ENCODE data around the gene CHST6.

CHST6 gene

GRCh38 chr16:75455677-75456076 is 39.6 kb downstream of the CHST6 start:
- H3K4me2 ChIP-seq (ENCODE audit: insufficient read depth, low read length, poor library complexity, severe bottlenecking), result no peak overlapping the region
- no peak overlapping the region for H4K91ac ChIP-seq (ENCODE audit: low read depth, low read length, poor library complexity)
- H2AK5ac ChIP-seq (ENCODE audit: low read depth, low read length), result no peak overlapping the region
- no peak overlapping the region for H2BK15ac ChIP-seq (ENCODE audit: low read length)
- no peak overlapping the region for H3K4ac ChIP-seq (ENCODE audit: low read length)
- no peak overlapping the region for H3K4me3 ChIP-seq (ENCODE audit: low read length in 2 of 2)
- H3K36me3 ChIP-seq (replicated peaks in 1 of 2; ENCODE audit: control insufficient read depth in 2 of 2, insufficient read depth in 2 of 2, low read length in 2 of 2), result peaks cover 7 to 47% of the 10 kb centered on the region in 2 donors
- H2BK120ac ChIP-seq (ENCODE audit: low read depth, low read length), result no peak overlapping the region
- no peak overlapping the region for H3K27ac ChIP-seq (replicated peaks; ENCODE audit: low read length)
- peaks cover 15% of the 10 kb centered on the region for H3K79me1 ChIP-seq (ENCODE audit: low read depth, low read length)
- WGBS, 2 donors (ENCODE audit: extremely low coverage in 2 of 2, insufficient read length in 2 of 2, insufficient replicate concordance in 1 of 2), result no CpG with 5 or more reads among the region's 5 CpGs
- no peak overlapping the region for H2AFZ ChIP-seq (ENCODE audit: low read length)
- H4K8ac ChIP-seq (ENCODE audit: low read depth, low read length), result no peak overlapping the region
- H3K27me3 ChIP-seq (ENCODE audit: control insufficient read depth in 3 of 3, insufficient read depth in 3 of 3, low read depth in 1 of 3, low read length in 3 of 3), result no peaks in the 10 kb centered on the region
- peaks cover 2 to 16% of the 10 kb centered on the region in 2 donors for H3K4me1 ChIP-seq (ENCODE audit: control insufficient read depth in 2 of 2, insufficient read depth in 1 of 2, low read depth in 1 of 2, low read length in 2 of 2)
- H3K9me3 ChIP-seq (replicated peaks in 1 of 2; ENCODE audit: control insufficient read depth in 2 of 2, insufficient read depth in 1 of 2, low read depth in 1 of 2, low read length in 2 of 2), result peaks cover 0 to 2% of the 10 kb centered on the region in 2 donors
- no peak overlapping the region for H2BK12ac ChIP-seq (ENCODE audit: low read length)
- no peak overlapping the region for H3K23ac ChIP-seq (ENCODE audit: low read depth, low read length, poor library complexity)
- no peak overlapping the region for H3K18ac ChIP-seq (ENCODE audit: low read length)
- H3K14ac ChIP-seq (ENCODE audit: low read length), result no peak overlapping the region
- H2BK5ac ChIP-seq (ENCODE audit: low read length), result no peak overlapping the region
- H3K9ac ChIP-seq (ENCODE audit: low read depth, low read length, poor library complexity), result no peak overlapping the region
- no peak for DNase-seq (ENCODE audit: low spot score)

DNA sequence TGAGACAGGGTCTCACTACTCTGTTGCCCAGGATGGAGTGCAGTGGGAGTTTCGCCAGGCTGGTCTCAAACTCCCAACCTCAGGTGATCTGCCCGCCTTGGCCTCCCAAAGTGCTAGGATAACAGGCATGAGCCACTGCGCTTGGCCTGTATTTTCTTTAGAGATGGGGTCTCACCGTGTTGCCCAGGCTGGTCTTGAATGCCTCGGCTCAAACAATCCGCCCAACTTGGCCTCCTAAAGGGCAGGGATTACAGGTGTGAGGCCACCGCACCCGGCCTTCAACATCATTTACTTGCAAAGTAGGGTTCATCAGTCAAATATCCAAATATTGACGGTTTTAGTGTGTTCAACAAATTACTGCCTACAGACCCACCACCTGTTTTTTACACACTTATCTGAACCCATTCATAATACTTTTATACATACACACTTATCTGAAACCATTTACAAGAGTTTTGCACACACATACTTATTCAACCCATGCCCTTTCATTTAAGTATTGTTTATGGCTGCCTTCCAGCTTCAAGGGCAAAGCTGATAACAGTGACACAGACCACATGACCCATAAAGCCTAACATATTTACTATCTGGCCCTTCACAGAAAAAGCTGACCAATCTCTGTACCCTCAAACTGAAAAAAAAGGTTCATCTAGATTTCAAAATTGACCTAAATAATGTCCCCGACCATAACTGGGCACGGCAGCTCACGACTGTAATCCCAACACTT is 42.6 kb downstream of the CHST6 start:
- H3K4me2 ChIP-seq (ENCODE audit: insufficient read depth, low read length, poor library complexity, severe bottlenecking), result no peak overlapping the region
- no peak overlapping the region for H2BK5ac ChIP-seq (ENCODE audit: low read length)
- H3K9ac ChIP-seq (ENCODE audit: low read depth, low read length, poor library complexity), result no peak overlapping the region
- H4K8ac ChIP-seq (ENCODE audit: low read depth, low read length), result no peak overlapping the region
- no peak overlapping the region for H2BK15ac ChIP-seq (ENCODE audit: low read length)
- no peak overlapping the region for H2AK5ac ChIP-seq (ENCODE audit: low read depth, low read length)
- no peak overlapping the region for H2AFZ ChIP-seq (ENCODE audit: low read length)
- no peaks in the 10 kb centered on the region for H3K27me3 ChIP-seq (ENCODE audit: control insufficient read depth in 3 of 3, insufficient read depth in 3 of 3, low read depth in 1 of 3, low read length in 3 of 3)
- H3K27ac ChIP-seq (replicated peaks; ENCODE audit: low read length), result no peak overlapping the region
- H3K9me3 ChIP-seq (replicated peaks in 1 of 2; ENCODE audit: control insufficient read depth in 2 of 2, insufficient read depth in 1 of 2, low read depth in 1 of 2, low read length in 2 of 2), result no peaks in the 10 kb centered on the region
- no peak overlapping the region for H3K23ac ChIP-seq (ENCODE audit: low read depth, low read length, poor library complexity)
- WGBS, 2 donors (ENCODE audit: extremely low coverage in 2 of 2, insufficient read length in 2 of 2, insufficient replicate concordance in 1 of 2), result no CpG with 5 or more reads among the region's 12 CpGs
- H3K79me1 ChIP-seq (ENCODE audit: low read depth, low read length), result peaks cover 11% of the 10 kb centered on the region
- H2BK12ac ChIP-seq (ENCODE audit: low read length), result no peak overlapping the region
- H3K36me3 ChIP-seq (replicated peaks in 1 of 2; ENCODE audit: control insufficient read depth in 2 of 2, insufficient read depth in 2 of 2, low read length in 2 of 2), result peaks cover 5 to 53% of the 10 kb centered on the region in 2 donors
- H3K18ac ChIP-seq (ENCODE audit: low read length), result no peak overlapping the region
- H3K14ac ChIP-seq (ENCODE audit: low read length), result no peak overlapping the region
- H3K4ac ChIP-seq (ENCODE audit: low read length), result no peak overlapping the region
- no peak overlapping the region for H2BK120ac ChIP-seq (ENCODE audit: low read depth, low read length)
- H3K4me1 ChIP-seq (ENCODE audit: control insufficient read depth in 2 of 2, insufficient read depth in 1 of 2, low read depth in 1 of 2, low read length in 2 of 2), result peaks cover 0 to 10% of the 10 kb centered on the region in 2 donors
- H4K91ac ChIP-seq (ENCODE audit: low read depth, low read length, poor library complexity), result no peak overlapping the region
- no peak for DNase-seq (ENCODE audit: low spot score)
- H3K4me3 ChIP-seq (ENCODE audit: low read length in 2 of 2), result no peak overlapping the region

- Histone ChIP-seq H3K23ac (ENCODE audit: low read depth, low read length, poor library complexity) (no peak overlapping the region), H3K4me3 (ENCODE audit: low read length in 2 of 2) (no peak overlapping the region), H3K9ac (ENCODE audit: low read depth, low read length, poor library complexity) (no peak overlapping the region), H3K4ac (ENCODE audit: low read length) (no peak overlapping the region), H3K4me1 (ENCODE audit: control insufficient read depth in 2 of 2, insufficient read depth in 1 of 2, low read depth in 1 of 2, low read length in 2 of 2) (no peaks in the 10 kb centered on the region), H2BK15ac (ENCODE audit: low read length) (no peak overlapping the region), H2AK5ac (ENCODE audit: low read depth, low read length) (no peak overlapping the region), H3K27me3 (ENCODE audit: control insufficient read depth in 3 of 3, insufficient read depth in 3 of 3, low read depth in 1 of 3, low read length in 3 of 3) (no peaks in the 10 kb centered on the region), H2AFZ (ENCODE audit: low read length) (no peak overlapping the region), H3K4me2 (ENCODE audit: insufficient read depth, low read length, poor library complexity, severe bottlenecking) (no peak overlapping the region), H2BK120ac (ENCODE audit: low read depth, low read length) (no peak overlapping the region), H3K9me3 (replicated peaks in 1 of 2; ENCODE audit: control insufficient read depth in 2 of 2, insufficient read depth in 1 of 2, low read depth in 1 of 2, low read length in 2 of 2) (peaks cover 0 to 3% of the 10 kb centered on the region in 2 donors), H2BK12ac (ENCODE audit: low read length) (no peak overlapping the region), H2BK5ac (ENCODE audit: low read length) (no peak overlapping the region), H3K36me3 (replicated peaks in 1 of 2; ENCODE audit: control insufficient read depth in 2 of 2, insufficient read depth in 2 of 2, low read length in 2 of 2) (peaks cover 4 to 81% of the 10 kb centered on the region in 2 donors), H4K8ac (ENCODE audit: low read depth, low read length) (no peak overlapping the region), H4K91ac (ENCODE audit: low read depth, low read length, poor library complexity) (no peak overlapping the region), H3K79me1 (ENCODE audit: low read depth, low read length) (peaks cover 2% of the 10 kb centered on the region), H3K14ac (ENCODE audit: low read length) (no peak overlapping the region), H3K18ac (ENCODE audit: low read length) (no peak overlapping the region), H3K27ac (replicated peaks; ENCODE audit: low read length) (no peak overlapping the region)
- no peak for DNase-seq (ENCODE audit: low spot score)
Observed at GRCh38 chr16:75446416-75446815, 48.8 kb downstream of the CHST6 start.

DNA sequence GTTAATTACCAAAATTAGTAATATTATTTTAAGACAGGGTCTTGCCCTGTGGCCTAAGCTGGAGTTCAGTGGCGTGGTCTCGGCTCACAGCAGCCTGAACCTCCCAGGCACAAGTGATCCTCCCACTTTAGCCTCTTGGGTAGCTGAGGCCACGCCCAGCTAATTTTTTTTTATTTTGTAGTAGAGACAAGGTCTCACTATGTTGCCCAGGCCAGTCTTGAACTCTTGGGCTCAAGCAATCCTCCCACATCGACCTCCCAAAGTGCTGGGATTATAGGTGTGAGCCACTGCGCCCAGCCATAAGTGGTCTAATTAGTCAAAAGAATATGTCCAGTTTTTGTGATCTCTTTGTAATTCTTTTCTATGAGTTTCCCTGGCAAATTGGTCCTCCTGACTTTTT is 49.9 kb downstream of the CHST6 start:
- H3K9ac ChIP-seq (ENCODE audit: low read depth, low read length, poor library complexity), result no peak overlapping the region

More for the DNA sequence above, 49.9 kb downstream of the CHST6 start:
- H3K36me3 ChIP-seq (replicated peaks in 1 of 2; ENCODE audit: control insufficient read depth in 2 of 2, insufficient read depth in 2 of 2, low read length in 2 of 2), result peaks cover 1 to 70% of the 10 kb centered on the region in 2 donors
- no peak overlapping the region for H2AFZ ChIP-seq (ENCODE audit: low read length)
- no peak overlapping the region for H3K4me3 ChIP-seq (ENCODE audit: low read length in 2 of 2)
- H3K4me2 ChIP-seq (ENCODE audit: insufficient read depth, low read length, poor library complexity, severe bottlenecking), result no peak overlapping the region
- H3K4ac ChIP-seq (ENCODE audit: low read length), result no peak overlapping the region
- no peaks in the 10 kb centered on the region for H3K27me3 ChIP-seq (ENCODE audit: control insufficient read depth in 3 of 3, insufficient read depth in 3 of 3, low read depth in 1 of 3, low read length in 3 of 3)
- no peak overlapping the region for H2BK5ac ChIP-seq (ENCODE audit: low read length)
- H4K8ac ChIP-seq (ENCODE audit: low read depth, low read length), result no peak overlapping the region
- H4K91ac ChIP-seq (ENCODE audit: low read depth, low read length, poor library complexity), result no peak overlapping the region
- H3K9me3 ChIP-seq (replicated peaks in 1 of 2; ENCODE audit: control insufficient read depth in 2 of 2, insufficient read depth in 1 of 2, low read depth in 1 of 2, low read length in 2 of 2), result peaks cover 0 to 3% of the 10 kb centered on the region in 2 donors
- H3K14ac ChIP-seq (ENCODE audit: low read length), result no peak overlapping the region
- H2BK120ac ChIP-seq (ENCODE audit: low read depth, low read length), result no peak overlapping the region
- no peak overlapping the region for H2BK15ac ChIP-seq (ENCODE audit: low read length)
- no peak overlapping the region for H3K23ac ChIP-seq (ENCODE audit: low read depth, low read length, poor library complexity)
- H3K4me1 ChIP-seq (ENCODE audit: control insufficient read depth in 2 of 2, insufficient read depth in 1 of 2, low read depth in 1 of 2, low read length in 2 of 2), result no peaks in the 10 kb centered on the region
- no peak overlapping the region for H3K18ac ChIP-seq (ENCODE audit: low read length)
- no peak overlapping the region for H2BK12ac ChIP-seq (ENCODE audit: low read length)
- DNase-seq (ENCODE audit: low spot score), result no peak
- H2AK5ac ChIP-seq (ENCODE audit: low read depth, low read length), result no peak overlapping the region
- no peak overlapping the region for H3K27ac ChIP-seq (replicated peaks; ENCODE audit: low read length)
- H3K79me1 ChIP-seq (ENCODE audit: low read depth, low read length), result peaks cover 2% of the 10 kb centered on the region
- WGBS, 2 donors (ENCODE audit: extremely low coverage in 2 of 2, insufficient read length in 2 of 2, insufficient replicate concordance in 1 of 2), result no CpG with 5 or more reads among the region's 5 CpGs

All from neuronal stem cell (in vitro differentiated cells).